GM18498 (cell line): ENCODE data around the gene YPEL4.
"Not testable (repeated sequence)": the region's sequence is repeated elsewhere in the genome, so short reads cannot be mapped to it uniquely, and the experiment has no call there.

Experiments used
- ATAC-seq: cut with Tn5 transposase; IDR thresholded peaks from one replicate; pipeline ENCODE4 v1.9.1; 2021; ENCODE audit warnings: mild to moderate bottlenecking, moderate library complexity; ENCODE audit not compliant: unreplicated experiment

Gene YPEL4, protein sequence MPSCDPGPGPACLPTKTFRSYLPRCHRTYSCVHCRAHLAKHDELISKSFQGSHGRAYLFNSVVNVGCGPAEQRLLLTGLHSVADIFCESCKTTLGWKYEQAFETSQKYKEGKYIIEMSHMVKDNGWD

DNA sequence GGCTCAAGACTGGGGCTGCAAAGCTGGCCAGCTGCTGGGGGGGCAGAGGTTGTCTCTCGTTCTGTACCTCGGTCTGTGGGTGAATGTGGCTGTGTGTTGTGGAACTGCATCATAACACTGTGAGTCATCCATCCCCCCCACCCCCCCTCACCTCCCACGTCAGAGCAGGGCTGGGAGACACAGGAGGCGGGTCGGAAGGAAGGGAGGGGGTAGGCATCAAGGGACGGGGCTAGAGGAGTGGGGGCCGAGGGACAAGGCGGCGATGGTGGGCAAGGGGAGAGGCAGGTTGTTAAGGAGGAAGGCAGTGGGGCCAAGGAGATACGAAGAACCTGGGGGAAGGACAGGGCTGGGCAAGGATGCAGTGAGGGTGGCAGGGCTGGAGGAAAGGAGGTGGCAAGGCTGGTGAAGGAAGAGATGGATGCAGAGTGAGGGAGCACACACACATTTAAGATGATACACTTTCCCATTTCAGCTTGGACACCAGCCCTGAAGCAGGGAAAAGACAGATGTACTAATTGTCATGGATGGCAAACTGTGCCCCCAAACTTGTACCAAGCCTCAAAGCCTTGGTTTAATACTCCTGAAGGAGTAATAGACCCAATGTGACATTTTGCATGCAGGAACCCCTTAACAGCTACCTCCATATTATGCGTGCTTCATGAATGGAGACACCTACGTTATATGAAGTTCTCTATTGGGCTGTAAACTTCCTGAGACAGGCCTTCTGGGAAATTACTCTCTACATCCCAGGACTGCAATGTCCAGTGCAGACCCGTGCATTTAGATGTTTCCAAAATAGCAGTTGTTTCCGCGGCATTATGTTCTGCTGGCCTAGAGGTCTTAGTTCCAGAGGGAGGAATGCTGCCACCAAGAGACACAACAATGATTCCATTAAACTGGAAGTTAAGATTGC, at the start of gene YPEL4:
Gene YPEL4, minus strand, starts transcription at position 87 of the 913 bp plus-strand sequence. CDS start 2,805 bp downstream, outside the sequence.
- ATAC-seq = no peak

DNA sequence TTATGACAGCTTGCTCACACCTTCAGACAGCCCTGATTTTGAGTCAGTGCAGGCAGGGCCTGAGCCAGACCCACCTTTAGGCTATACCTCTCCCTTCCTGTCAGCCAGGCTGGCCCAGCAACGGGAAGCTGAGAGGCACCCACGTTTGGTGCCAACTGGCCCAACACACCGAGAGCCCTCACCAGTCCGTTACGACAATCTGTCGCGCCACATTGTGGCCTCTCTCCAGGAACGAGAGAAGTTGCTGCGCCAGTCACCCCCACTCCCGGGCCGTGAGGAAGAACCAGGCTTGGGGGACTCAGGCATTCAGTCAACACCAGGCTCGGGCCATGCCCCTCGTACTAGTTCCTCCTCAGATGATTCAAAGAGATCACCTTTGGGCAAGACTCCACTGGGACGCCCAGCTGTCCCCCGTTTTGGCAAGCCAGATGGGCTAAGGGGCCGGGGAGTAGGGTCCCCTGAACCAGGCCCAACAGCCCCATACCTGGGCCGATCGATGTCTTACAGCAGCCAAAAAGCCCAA, 49.2 kb upstream of the YPEL4 start:
- ATAC-seq = no peak

DNA sequence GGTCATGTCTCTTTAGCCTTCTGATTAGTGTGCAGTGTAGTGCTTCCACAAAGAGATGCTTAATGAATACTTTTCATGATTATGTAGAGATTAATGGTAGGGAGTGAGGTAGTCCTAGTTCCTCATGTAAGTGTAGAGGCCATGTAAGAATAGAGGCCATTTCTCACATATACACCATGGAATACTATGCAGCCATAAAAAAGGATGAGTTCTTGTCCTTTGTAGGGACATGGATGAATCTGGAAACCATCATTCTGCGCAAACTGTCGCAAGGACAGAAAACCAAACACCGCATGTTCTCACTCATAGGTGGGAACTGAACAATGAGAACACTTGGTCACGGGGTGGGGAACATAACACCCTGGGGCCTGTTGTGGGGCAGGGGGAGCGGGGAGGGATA, 40.8 kb upstream of the YPEL4 start:
- ATAC-seq = not testable (repeated sequence)

DNA sequence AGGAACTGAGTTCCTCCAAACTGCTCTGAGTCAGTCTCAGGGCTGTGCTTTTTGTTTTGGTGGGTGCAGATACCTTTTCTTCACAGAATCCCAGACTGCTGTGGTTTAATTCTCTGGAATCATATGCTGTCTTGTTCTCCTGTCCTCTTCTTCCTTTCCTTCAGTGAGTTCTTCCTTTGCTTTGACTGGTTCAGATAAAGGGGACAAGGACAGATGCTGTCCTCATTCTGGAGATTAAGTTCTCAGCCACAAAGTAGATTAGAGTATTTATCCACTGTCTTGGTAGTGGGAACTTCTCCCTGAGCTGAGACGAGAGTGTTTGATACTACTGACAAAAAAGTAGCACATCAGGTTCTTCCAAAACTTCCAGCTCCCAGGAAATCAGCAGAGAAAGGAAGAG, 31.5 kb upstream of the YPEL4 start:
- ATAC-seq = no peak

DNA sequence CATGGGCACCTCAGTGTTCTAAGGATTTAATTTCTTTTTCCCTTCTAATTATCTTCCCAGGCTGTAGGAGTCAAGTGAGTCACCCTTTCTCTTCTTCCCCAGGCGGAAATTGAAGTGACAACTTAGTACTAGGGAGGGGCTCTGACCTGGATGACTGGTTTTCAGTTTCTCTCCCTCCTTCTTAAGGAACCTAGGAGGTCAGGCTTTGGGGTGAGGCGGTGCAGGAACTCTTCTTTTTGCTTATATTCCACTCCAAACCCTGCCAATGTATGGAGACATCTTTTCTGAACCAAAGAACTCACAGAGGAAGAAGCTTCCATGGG, 30.8 kb upstream of the YPEL4 start:
- ATAC-seq = peak; percentile 56

DNA sequence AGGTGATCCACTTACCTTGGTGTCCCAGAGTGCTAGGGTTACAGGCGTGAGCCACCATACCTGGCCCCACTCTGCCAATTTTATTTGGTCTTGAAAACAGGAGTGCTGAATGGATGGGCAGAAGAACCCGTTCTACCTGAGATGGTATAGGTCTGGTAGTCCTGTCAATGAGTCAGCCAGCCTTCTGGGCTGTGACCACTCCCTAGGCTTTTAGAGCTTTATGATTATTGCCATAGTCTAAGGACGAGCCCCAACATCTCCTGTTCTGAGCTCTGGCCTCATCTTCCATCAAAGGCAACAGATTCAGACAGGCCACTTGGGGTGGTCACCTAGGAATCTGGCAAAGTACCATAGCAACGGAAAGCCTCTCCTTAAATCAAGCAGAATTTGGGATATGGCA, 29.7 kb upstream of the YPEL4 start:
- no peak for ATAC-seq

DNA sequence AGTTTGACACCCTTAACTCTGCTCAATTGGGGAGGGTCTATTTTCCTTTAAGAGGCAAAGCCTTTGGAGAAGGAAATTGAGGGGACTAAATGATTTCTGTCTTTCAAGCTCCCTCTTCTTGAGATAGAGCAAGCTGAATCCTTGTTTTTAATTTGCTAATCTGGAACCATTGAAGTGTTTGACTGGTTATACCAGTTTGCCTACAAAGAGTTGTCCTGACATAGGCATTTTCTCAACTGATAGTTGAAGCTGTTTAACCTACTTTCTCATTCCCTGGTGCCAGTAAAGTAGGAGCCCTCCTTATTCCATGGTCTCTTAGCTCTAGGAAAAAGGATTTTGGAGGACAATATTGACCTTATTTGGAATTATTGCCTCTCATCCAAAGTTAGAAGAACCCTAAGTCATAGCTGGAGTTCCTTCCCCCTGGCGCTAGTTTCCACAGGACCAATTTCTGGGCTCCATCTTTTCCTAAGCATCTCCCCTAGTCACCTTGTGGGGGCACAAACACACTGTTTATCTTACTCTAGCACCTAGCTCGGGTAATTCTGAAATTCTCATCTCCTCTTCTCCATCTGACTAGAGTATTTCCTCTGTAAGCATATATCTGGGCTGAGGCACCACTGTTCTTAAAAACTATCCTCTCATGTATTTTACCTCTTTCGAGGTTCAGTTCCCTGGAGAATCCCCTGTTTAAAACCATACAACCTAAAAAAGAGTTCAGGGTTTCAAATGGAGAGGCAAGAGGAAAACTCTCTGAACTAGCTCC, 25.6 kb upstream of the YPEL4 start:
- no peak for ATAC-seq

DNA sequence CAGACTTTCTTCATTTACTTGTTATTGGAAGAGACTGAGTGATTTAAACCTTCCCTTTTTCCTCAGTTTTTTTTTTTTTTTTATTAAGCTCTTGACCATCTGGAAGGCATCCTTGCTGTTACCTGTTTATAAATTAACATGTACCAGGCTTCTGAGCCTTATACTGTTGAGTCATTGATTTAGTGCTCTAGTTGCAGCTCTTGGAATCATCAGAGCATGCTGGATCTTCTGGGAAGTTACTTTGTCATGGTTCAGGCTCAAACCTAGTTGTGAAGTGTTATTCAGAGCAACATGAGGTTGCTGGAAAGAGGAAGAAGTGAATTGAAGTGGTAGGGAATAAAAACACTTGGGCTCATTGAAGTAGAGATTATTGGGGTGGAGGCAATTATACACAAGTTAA, 24.5 kb upstream of the YPEL4 start:
- ATAC-seq = no peak

DNA sequence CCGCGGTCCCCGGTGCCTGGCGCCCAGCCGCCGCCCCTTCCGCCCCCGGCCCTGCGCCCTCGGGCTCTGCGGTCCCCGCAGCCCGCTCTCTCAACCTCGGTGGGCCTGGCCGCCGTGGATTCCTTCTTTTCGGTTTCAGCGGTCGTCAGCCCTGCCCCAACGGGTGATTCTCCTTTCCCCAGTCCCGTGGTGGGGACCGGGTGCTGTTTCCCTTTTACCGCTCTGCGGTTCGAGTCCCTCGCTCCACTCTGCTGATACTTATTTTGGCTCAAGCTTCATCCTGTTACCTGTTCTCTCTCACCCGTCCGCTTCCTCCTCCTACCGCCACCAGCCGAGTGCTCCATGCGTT, 18.7 kb upstream of the YPEL4 start:
- ATAC-seq = peak; percentile 15

DNA sequence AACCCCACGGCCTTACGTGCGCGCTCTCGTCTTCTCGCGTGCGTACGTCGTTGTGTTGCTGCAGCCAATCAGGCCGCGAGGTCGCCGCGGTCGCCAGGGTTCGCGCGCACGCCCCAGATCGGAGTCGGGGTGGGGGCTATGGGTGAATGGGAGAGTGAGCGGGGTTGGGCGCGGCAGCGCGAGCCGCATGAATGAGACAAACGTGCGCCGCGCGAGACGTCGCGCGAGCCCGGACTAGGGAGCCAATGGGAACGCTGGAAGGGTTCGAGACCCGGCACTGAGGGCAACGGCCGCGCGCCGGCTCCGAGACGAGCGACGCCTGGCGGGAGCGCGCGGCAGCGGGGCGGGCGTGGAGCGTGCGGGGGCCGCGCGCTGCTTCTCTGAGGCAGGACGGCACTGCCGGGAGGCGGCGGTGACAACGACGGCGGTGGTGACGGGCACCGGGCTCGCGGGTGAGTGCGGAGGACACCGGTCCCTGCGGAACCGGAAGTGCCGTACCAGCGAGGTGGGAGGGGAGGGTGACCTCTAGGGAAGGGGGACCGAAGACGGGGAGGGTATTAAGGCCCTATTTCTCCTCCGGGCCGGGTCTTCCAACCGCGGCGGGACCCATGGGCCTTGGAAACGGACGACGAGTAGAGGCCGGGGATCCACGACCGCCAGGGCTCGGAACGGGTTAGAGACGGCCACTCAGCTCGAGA, 18.2 kb upstream of the YPEL4 start, which contains the start of gene ZDHHC5:
Gene ZDHHC5, plus strand, starts transcription at position 379 of the 698 bp plus-strand sequence. CDS start 4,977 bp downstream, outside the sequence.
- ATAC-seq = peak; percentile 87

DNA sequence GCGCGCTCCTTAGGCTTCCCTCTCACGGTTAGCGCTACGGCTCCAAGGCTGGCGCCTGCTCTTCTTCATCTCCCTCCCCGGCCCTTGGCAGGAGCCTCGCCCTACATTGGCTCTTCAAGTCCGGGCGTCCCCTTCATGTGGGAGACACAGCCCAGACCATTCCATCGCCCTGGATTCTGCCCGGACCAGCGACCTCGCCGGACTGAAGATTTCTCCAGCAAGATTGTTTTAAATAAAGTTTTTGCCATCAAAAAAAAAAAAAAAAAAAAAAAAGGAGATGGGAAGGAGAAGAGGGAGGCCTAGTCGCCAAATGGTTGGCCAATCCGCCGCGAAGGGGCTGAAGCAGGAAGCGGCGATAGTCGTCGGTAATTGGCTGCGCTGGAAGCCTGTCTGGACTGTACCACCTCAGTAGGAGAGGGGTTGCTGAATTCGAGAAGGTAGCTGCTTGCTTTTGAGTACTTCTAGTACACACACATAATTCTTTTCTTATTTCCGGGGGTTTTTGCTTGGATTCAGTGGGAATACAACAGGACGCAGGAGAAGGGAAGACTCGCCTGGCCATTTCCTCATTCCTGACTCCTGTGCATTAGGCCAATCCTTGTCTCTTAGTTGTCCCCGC, 17.5 kb upstream of the YPEL4 start:
- peak; percentile 69 for ATAC-seq

DNA sequence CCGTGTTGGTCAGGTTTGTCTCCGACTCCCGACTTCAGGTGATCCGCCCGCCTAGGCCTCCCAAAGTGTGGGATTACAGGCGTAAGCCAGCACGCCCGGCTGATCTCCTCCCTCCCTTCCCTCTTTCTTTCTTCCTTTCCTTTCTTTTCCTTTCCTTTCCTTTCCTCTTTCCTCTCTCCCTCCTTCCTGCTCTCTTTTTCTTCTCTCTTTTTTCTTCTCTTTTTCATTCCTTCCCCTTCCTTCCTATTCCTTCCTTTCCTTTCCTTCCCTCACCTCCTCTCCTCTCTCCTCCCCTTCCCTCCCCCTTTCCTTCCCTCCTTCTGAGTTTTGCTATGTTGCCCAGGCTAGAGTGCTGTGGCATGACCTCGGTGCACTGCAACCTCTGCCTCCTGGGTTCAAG, 14.3 kb upstream of the YPEL4 start:
- ATAC-seq = no peak

DNA sequence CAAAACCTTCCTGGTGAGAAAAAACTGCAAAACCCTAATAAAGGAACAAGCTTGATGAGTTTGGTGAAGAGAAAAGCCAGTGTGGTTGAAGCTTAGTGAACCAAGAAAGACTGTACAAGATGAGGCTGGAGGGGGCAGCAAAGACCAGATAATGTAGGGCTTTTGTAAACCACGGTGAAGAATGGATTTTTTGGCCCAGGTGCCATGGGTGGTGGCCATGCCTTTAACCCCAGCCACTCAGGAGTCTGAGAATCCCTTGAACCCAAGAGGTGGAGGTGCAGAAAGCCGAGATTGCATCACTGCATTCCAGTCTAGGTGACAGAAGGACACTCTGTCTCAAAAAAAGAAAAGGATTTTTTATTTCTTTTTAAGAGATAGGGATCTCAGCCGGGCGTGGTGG, 13.2 kb upstream of the YPEL4 start:
- ATAC-seq = no peak

DNA sequence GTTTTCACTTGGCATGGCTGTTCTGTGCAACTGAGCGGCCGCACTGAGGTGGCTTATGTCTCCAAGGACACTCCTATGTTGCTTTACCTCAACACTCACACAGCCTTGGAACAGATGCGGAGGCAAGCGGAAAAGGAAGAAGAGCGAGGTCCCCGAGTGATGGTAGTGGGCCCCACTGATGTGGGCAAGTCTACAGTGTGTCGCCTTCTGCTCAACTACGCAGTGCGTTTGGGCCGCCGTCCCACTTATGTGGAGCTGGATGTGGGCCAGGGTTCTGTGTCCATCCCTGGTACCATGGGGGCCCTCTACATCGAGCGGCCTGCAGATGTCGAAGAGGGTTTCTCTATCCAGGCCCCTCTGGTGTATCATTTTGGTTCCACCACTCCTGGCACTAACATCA, 10.0 kb upstream of the YPEL4 start:
- ATAC-seq = no peak

DNA sequence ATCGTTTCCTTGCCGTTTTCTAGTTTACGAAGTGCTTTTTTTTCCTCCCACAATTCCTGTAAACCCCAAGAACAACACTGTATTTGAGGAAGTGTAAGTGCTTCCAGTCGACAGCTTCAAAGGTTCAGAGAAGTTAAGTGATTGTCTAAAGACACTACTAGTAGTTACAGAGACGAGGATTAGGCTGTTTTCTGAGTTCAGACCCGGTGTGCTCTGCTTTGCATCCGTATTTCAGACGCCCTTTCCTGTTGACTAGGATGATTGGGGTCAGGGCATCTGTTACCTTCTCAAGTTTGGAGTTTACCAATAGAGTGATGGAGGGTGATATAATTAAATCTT, 8.3 kb upstream of the YPEL4 start:
- no peak for ATAC-seq

DNA sequence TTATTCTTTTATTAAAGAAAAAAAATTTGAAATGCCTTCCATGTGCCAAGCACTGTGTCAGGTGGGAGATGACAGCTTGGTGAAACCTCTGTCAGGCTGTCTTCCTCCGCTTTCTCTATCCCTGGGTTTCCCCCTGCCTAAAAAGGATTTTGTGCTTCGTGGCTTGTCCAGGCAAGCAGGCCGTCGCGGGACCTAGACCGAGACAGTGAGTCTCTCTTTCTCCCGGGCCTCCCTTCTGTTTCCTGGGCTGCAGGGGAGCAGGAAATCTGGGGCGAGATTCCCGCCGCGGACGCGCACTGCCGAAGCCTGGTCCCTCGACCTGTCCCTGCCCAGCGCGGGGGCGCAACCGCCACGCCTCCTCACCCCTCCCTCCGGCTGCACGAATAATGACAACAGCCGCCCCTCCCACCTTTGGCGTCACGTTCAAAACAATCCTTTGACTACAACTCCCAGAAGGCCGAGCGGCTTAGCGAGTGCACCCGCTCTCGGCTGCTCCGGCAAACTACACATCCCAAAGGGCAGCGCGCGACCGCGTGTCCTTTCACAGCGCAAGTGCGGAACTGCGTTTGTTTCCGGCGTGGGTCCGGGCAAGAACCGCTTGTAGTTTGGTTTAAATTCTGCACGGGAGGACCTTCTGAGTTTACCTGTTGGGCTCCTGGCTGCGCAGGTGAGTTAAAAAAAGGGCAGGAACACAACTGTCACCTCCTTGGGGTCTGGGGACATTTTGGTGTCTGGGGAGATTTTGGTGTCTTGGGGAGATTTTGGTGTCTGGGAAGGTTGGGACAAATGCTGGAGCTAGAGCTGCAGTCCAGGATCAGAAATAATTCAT, 7.7 kb upstream of the YPEL4 start, which contains the start of gene CLP1:
Gene CLP1, plus strand, starts transcription at position 569 of the 829 bp plus-strand sequence. CDS start 1,715 bp downstream, outside the sequence.
- peak; percentile 98 for ATAC-seq

DNA sequence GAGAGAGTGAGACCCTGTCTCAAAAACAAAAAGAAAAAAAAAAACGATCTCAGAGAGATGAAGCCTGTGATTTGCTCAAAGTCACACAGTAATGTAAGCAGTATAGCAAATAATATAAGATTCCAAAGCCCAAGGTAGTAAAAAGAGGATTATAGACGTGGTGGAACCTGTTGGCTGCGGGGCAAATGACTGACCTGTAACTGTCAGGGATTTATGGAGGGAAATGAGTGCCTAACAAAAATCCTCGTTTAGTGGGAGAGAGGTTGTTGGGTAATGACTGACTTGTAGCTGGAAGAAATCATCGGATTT, 7.1 kb upstream of the YPEL4 start:
- ATAC-seq = no peak

DNA sequence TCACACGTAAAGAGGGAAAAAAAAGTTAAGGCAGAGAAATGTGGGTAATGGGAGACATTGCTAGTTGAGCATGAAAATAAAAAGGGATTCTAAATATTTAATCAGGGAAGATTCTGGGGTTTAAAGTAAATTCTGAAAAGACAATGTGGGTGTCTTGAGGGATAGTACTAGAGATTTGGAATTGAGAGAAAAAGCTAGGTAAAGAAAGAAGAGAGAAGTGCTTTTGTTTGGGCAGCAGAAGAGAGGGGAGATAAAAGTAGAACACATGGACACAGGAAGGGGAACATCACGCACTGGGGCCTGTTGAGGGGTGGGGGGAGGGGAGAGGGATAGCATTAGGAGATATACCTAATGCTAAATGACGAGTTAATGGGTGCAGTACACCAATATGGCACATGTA, 3.5 kb upstream of the YPEL4 start:
- no peak for ATAC-seq

DNA sequence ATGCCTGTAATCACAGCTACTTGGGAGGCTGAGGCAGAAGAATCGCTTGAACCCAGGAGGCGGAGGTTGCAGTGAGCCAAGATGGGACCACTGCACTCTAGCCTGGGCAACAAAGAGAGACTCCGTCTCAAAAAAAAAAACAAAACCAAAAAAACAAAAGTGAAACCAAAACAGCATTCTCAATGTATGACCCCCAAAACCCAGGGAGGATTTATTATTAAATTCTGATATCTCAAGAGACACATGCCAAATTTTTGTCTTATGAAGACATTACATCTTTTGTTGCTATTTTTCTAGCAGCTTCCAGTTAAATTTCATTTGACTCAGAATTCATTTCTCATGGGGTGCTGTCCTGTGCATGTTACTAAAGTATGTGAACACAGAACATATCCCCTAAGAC, 3.0 kb upstream of the YPEL4 start:
- ATAC-seq = no peak

DNA sequence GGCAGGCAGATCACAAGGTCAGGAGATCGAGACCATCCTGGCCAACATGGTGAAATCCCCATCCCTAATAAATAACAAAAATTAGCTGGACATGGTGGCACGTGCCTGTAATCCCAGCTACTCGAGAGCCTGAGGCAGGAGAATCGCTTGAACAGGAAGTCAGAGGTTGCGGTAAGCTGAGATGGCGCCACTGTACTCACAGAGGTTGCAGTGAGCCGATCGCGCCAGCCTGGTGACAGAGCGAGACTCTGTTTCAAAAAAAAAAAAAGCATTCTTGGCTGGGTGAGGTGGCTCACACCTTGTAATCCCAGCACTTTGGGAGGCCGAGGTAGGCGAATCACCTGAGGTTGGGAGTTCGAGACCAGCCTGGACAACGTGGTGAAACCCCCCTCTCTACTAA, 2.5 kb upstream of the YPEL4 start:
- ATAC-seq = not testable (repeated sequence)
